ENCODE results near the gene WDHD1.
"Not testable (repeated sequence)": the region's sequence is repeated elsewhere in the genome, so short reads cannot be mapped to it uniquely, and the experiment has no call there.

- not testable (repeated sequence) for TF ChIP-seq CTCF (conservative IDR thresholded peaks at IDR 0.05); ZFX (IDR thresholded peaks at IDR 0.05)
Observed at GRCh38 chr14:54952803-54953202, 74.1 kb downstream of the WDHD1 start.

All from C4-2B (cell line).